PFSK-1 (cell line): ENCODE measurements around the gene PTPRN2.

Experiments
- FOXP2 ChIP-seq: optimal IDR thresholded peaks from 2 replicates; pipeline ENCODE3; 2011; ENCODE audit warnings: borderline replicate concordance, control low read depth, inconsistent platforms; ENCODE audit not compliant: insufficient read depth; ENCODE audit errors: extremely low read length, extremely low read depth
- POLR2AphosphoS5 ChIP-seq: IDR thresholded peaks from 2 replicates; pipeline ENCODE4 v1.6.1; 2012; ENCODE audit warnings: low read depth, mild to moderate bottlenecking, control low read depth, low read length, moderate library complexity
- REST ChIP-seq, 2 experiments: IDR thresholded peaks; 2 replicates each; pipeline versions ENCODE4 v1.6.1 to v1.8.0; 2011 to 2012; ENCODE audit warnings: low read depth in 2 of 2, low read length in 2 of 2, control low read depth in 1 of 2, inconsistent platforms in 1 of 2, mild to moderate bottlenecking in 1 of 2, moderate library complexity in 1 of 2; ENCODE audit not compliant: insufficient read depth in 1 of 2
- SIN3A ChIP-seq: IDR thresholded peaks from 2 replicates; pipeline ENCODE4 v1.6.1; 2012; ENCODE audit warnings: mild to moderate bottlenecking, low read length, moderate library complexity, borderline replicate concordance; ENCODE audit not compliant: insufficient read depth
- TAF1 ChIP-seq: IDR thresholded peaks from 2 replicates; pipeline ENCODE4 v1.6.1; 2012; ENCODE audit warnings: low read length, control low read depth, borderline replicate concordance; ENCODE audit not compliant: insufficient read depth

The PTPRN2 gene

GRCh38 chr7:158361326-158361946 is 226.2 kb downstream of the PTPRN2 start:
- TF ChIP-seq TAF1: no peak
- no peak for TF ChIP-seq SIN3A
- no peak for TF ChIP-seq FOXP2
- no peak for TF ChIP-seq POLR2AphosphoS5
- no peak for TF ChIP-seq REST (IDR thresholded peaks at IDR 0.05; ENCODE audit: insufficient read depth in 1 of 2, low read depth in 2 of 2, low read length in 2 of 2)

GRCh38 chr7:158358926-158359645 is 228.5 kb downstream of the PTPRN2 start:
- no peak for TF ChIP-seq FOXP2
- no peak for TF ChIP-seq SIN3A
- TF ChIP-seq POLR2AphosphoS5: no peak
- no peak for TF ChIP-seq REST (IDR thresholded peaks at IDR 0.05; ENCODE audit: insufficient read depth in 1 of 2, low read depth in 2 of 2, low read length in 2 of 2)
- no peak for TF ChIP-seq TAF1

- TF ChIP-seq SIN3A: no peak
- no peak for TF ChIP-seq FOXP2
- TF ChIP-seq POLR2AphosphoS5: no peak
- TF ChIP-seq REST (IDR thresholded peaks at IDR 0.05; ENCODE audit: insufficient read depth in 1 of 2, low read depth in 2 of 2, low read length in 2 of 2): no peak
- no peak for TF ChIP-seq TAF1
These were observed 229.5 kb downstream of the PTPRN2 start for GRCh38 chr7:158357898-158358821.

GRCh38 chr7:158357106-158357897 is 230.3 kb downstream of the PTPRN2 start:
- TF ChIP-seq TAF1: no peak
- TF ChIP-seq FOXP2: no peak
- TF ChIP-seq POLR2AphosphoS5: no peak
- no peak for TF ChIP-seq SIN3A
- TF ChIP-seq REST (IDR thresholded peaks at IDR 0.05; ENCODE audit: insufficient read depth in 1 of 2, low read depth in 2 of 2, low read length in 2 of 2): no peak
